HepG2 (cell line): ENCODE results near the gene MALRD1. TPM values are rescaled to one million over a fixed set of nuclear protein-coding genes. Genes with fewer than 3 reads are reported as not detected.

ENCODE experiments used
- ATAC-seq: fragments of 200-7000 bp; cut with Tn5 transposase; 3 replicates; pipeline ENCODE4 v1.9.1; 2020; ENCODE audit warnings: mild to moderate bottlenecking, moderate library complexity
- BruUV-seq: library from RNA; stranded (reverse); fragments of 400-500 nt; replicated peaks from 2 replicates; lab custom pipeline; 2021; lab: Mats Ljungman, UMichigan
- CTCF ChIA-PET: fragments of 300-600 bp; formaldehyde crosslinking; extraction: SDS; loops from one replicate; lab custom pipeline; 2021; ENCODE audit warnings: low total read pairs, inconsistent platforms, low intra/inter-chr PET ratio; lab: Yijun Ruan, JAX
- POLR2A ChIA-PET: fragments of 350-600 bp; sonication (Branson Sonifier 250); formaldehyde crosslinking; loops from one replicate; lab custom pipeline; 2020; ENCODE audit warnings: antibody characterized with exemption, inconsistent platforms; lab: Yijun Ruan, JAX
- DNase-seq: peaks from one replicate; pipeline ENCODE4 v3.0.0-alpha.2; 2015; ENCODE audit warnings: low spot score
- FAIRE-seq: peaks from 3 replicates; lab custom pipeline; 2011; peaks lifted over from hg19 to GRCh38; lab: Jason Lieb, UNC
- H2AFZ ChIP-seq: one replicate; pipeline ENCODE4 v1.6.1; 2011; ENCODE audit warnings: low read length, inconsistent platforms
- H3K27ac ChIP-seq: fragments of 300-600 bp; 3 replicates; pipeline ENCODE4 v1.8.0; 2011; ENCODE audit warnings: mixed run types, mild to moderate bottlenecking, mixed read lengths, low read length, inconsistent platforms; ENCODE audit not compliant: insufficient read depth; ENCODE audit errors: extremely low read length
- H3K27me3 ChIP-seq, 2 experiments: fragments of 200-600 bp in 1 of 2; 2 replicates in 1 of 2; 3 replicates in 1 of 2; pipeline versions ENCODE4 v1.6.0 to v1.8.0; 2011; ENCODE audit warnings: low read length in 2 of 2, mild to moderate bottlenecking in 2 of 2, moderate library complexity in 2 of 2, inconsistent platforms in 1 of 2; ENCODE audit not compliant: insufficient read depth in 2 of 2, control insufficient read depth in 1 of 2
- H3K36me3 ChIP-seq, 2 experiments: fragments of 200-600 bp in 1 of 2; replicated peaks in 1 of 2; 2 replicates in 1 of 2; 3 replicates in 1 of 2; pipeline versions ENCODE4 v1.5.1 to v1.8.0; 2011; ENCODE audit warnings: low read length in 2 of 2, inconsistent platforms in 1 of 2; ENCODE audit not compliant: insufficient read depth in 2 of 2, control insufficient read depth in 1 of 2
- H3K4me1 ChIP-seq: 2 replicates; pipeline ENCODE4 v1.5.1; 2012; ENCODE audit warnings: low read length, inconsistent platforms; ENCODE audit not compliant: insufficient read depth
- H3K4me2 ChIP-seq: 2 replicates; pipeline ENCODE4 v1.6.0; 2011; ENCODE audit warnings: low read depth, low read length, inconsistent platforms
- H3K4me3 ChIP-seq, 3 experiments: fragments of 200-600 bp in 1 of 3; sonication (generic), shearing (Covaris generic) in 1 of 3; replicated peaks in 1 of 3; 2 replicates each; pipeline ENCODE4 v1.5.1; 2011 to 2016; ENCODE audit warnings: low read length in 3 of 3, inconsistent platforms in 2 of 3, low read depth in 2 of 3, mild to moderate bottlenecking in 2 of 3, control low read depth in 1 of 3, mixed read lengths in 1 of 3; ENCODE audit not compliant: insufficient read depth in 1 of 3
- H3K79me2 ChIP-seq: one replicate; pipeline ENCODE4 v1.6.1; 2011; ENCODE audit warnings: low read length, inconsistent platforms; ENCODE audit not compliant: insufficient read depth
- H3K9ac ChIP-seq: 2 replicates; pipeline ENCODE4 v1.6.0; 2011; ENCODE audit warnings: mild to moderate bottlenecking, low read depth, low read length, inconsistent platforms; ENCODE audit not compliant: insufficient read depth
- H3K9me3 ChIP-seq: 2 replicates; pipeline ENCODE4 v1.5.1; 2012; ENCODE audit warnings: mild to moderate bottlenecking, low read length
- H4K20me1 ChIP-seq: 2 replicates; pipeline ENCODE4 v1.6.0; 2011; ENCODE audit warnings: inconsistent platforms, mild to moderate bottlenecking, low read length, moderate library complexity; ENCODE audit not compliant: insufficient read depth
- ARHGAP35 ChIP-seq: sonication (generic); formaldehyde crosslinking; IDR thresholded peaks from 2 replicates; pipeline ENCODE4 v1.9.0; 2022; ENCODE audit warnings: mild to moderate bottlenecking, inconsistent platforms, moderate library complexity, missing genetic modification reagents, borderline replicate concordance
- HMGXB3 ChIP-seq: sonication (generic); formaldehyde crosslinking; IDR thresholded peaks from 2 replicates; pipeline ENCODE4 v1.4.0; 2020; ENCODE audit warnings: missing genetic modification reagents, borderline replicate concordance
- PAX8 ChIP-seq: sonication (generic); formaldehyde crosslinking; IDR thresholded peaks from 2 replicates; pipeline ENCODE4 v1.8.0; 2022; ENCODE audit warnings: mild to moderate bottlenecking, missing genetic modification reagents, borderline replicate concordance
- SOX6 ChIP-seq, 2 experiments: fragments of 450-650 bp in 1 of 2; sonication (generic) in 1 of 2; formaldehyde crosslinking in 1 of 2; IDR thresholded peaks; 2 replicates each; pipeline versions ENCODE4 v1.4.0 to v1.6.1; 2017 to 2020; ENCODE audit warnings: antibody characterized with exemption in 1 of 2, mild to moderate bottlenecking in 1 of 2, missing genetic modification reagents in 1 of 2
- SP2 ChIP-seq: sonication (generic); formaldehyde crosslinking; IDR thresholded peaks from 2 replicates; pipeline ENCODE4 v1.5.1; 2020; ENCODE audit warnings: mild to moderate bottlenecking, missing genetic modification reagents
- TAF1 ChIP-seq: sonication (generic); formaldehyde crosslinking; IDR thresholded peaks from 2 replicates; pipeline ENCODE4 v1.4.0; 2020; ENCODE audit warnings: missing genetic modification reagents
- WIZ ChIP-seq: sonication (generic); formaldehyde crosslinking; IDR thresholded peaks from 2 replicates; pipeline ENCODE4 v1.5.1; 2020; ENCODE audit warnings: mild to moderate bottlenecking, missing genetic modification reagents
- YEATS2 ChIP-seq: sonication (generic); formaldehyde crosslinking; IDR thresholded peaks from 2 replicates; pipeline ENCODE4 v1.4.0; 2020; ENCODE audit warnings: missing genetic modification reagents, borderline replicate concordance
- ZBTB10 ChIP-seq: sonication (generic); formaldehyde crosslinking; IDR thresholded peaks from 2 replicates; pipeline ENCODE4 v1.4.0; 2020; ENCODE audit warnings: missing genetic modification reagents, borderline replicate concordance
- ZNF18 ChIP-seq: sonication (generic); formaldehyde crosslinking; IDR thresholded peaks from 2 replicates; pipeline ENCODE4 v1.8.0; 2022; ENCODE audit warnings: mild to moderate bottlenecking, missing genetic modification reagents; ENCODE audit not compliant: insufficient replicate concordance
- ZNF501 ChIP-seq: sonication (generic); formaldehyde crosslinking; IDR thresholded peaks from 2 replicates; pipeline ENCODE4 v1.5.1; 2020; ENCODE audit warnings: mild to moderate bottlenecking, moderate library complexity, missing genetic modification reagents
- ZNF678 ChIP-seq: sonication (generic); formaldehyde crosslinking; IDR thresholded peaks from 2 replicates; pipeline ENCODE4 v1.4.0; 2020; ENCODE audit warnings: mild to moderate bottlenecking, missing genetic modification reagents
- ZSCAN9 ChIP-seq: IDR thresholded peaks from 2 replicates; pipeline ENCODE4 v1.6.1; 2016; ENCODE audit warnings: borderline replicate concordance
- ZUFSP ChIP-seq: sonication (generic); formaldehyde crosslinking; IDR thresholded peaks from 2 replicates; pipeline ENCODE4 v1.9.0; 2021; ENCODE audit warnings: missing genetic modification reagents, mild to moderate bottlenecking, borderline replicate concordance
- WGBS: methylation state at CpG from one replicate; pipeline ENCODE4 v1.1.6; 2017; ENCODE audit warnings: low lambda C conversion rate; 5-methylcytosine and 5-hydroxymethylcytosine counted together
- in situ Hi-C: cut with HindIII; loops from 2 replicates; pipeline ENCODE4 v1.10.0; 2017; ENCODE audit warnings: low pct_unique_long_range_greater_than_20kb; ENCODE audit not compliant: extremely low pct_ligation_motif_present
- intact Hi-C: fragments of 100-400 bp; cut with micrococcal nuclease; formaldehyde crosslinking; loops from one replicate; pipeline ENCODE4 v1.10.0; 2022; ENCODE audit not compliant: unreplicated experiment
- polyA plus RNA-seq, 8 experiments: library from polyadenylated mRNA; depleted of rRNA in 3 of 8; stranded (reverse) in 7 of 8; unstranded in 1 of 8; fragments of >200 nt; fragmentation: Illumina TruSeq in 4 of 8; extraction: Trizol in 4 of 8; gene quantifications; 2 replicates each; pipeline versions ENCODE4 v1.2.1 to v1.2.3, GENCODE V29; 2011 to 2016; ENCODE audit warnings: low read depth in 4 of 8, missing spikeins in 1 of 8, mixed read lengths in 1 of 8; ENCODE audit not compliant: insufficient read depth in 1 of 8
- total RNA-seq, 5 experiments: library from RNA; depleted of rRNA; stranded (reverse); fragments of >200 nt; fragmentation: Illumina TruSeq; extraction: Trizol; gene quantifications; 2 replicates each; pipeline ENCODE4 v1.2.3, GENCODE V29; 2016; ENCODE audit warnings: low read depth in 1 of 5

MALRD1 gene
- total and polyA plus RNA-seq, 2 of the 13 experiments (the other 11 are each of a cell fraction or from before 2014, with no cell fraction given): 5.7 to 15.4 TPM

DNA sequence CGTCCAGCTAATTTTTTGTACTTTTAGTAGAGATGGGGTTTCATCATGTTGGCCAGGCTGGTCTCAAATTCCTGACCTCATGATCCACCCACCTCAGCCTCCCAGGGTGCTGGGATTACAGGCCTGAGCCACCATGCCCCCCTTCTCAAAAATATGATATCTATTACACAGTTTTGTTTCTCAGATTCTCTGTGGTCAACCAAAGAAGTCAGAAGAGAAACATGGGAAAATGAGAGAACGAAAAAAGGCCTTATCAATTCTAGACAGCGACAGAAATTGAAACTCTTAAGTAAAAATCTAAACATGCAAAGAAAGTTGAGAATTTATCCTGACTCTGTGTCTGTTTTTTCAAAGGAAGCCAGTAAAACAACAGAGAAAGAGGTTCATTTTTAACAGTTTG is 483.8 kb downstream of the MALRD1 start:
- Histone ChIP-seq H3K4me1 (no peaks in the 10 kb centered on the region), H3K79me2 (no peaks in the 10 kb centered on the region), H3K9ac (no peak overlapping the region), H3K9me3 (no peaks in the 10 kb centered on the region), H2AFZ (no peak overlapping the region), H3K36me3 (no peaks in the 10 kb centered on the region), H3K27ac (no peak overlapping the region), H3K27me3 (no peaks in the 10 kb centered on the region), H4K20me1 (no peaks in the 10 kb centered on the region), H3K4me2 (no peak overlapping the region), H3K4me3 (no peak overlapping the region)
- CTCF ChIA-PET: no interaction called here
- POLR2A ChIA-PET: no interaction called here
- 54% methylated on average over 3 of the region's 3 CpGs for WGBS
- BruUV-seq: no TSS peak
- FAIRE-seq (no peak), ATAC-seq (no peak), DNase-seq (no peak)
- in situ Hi-C loops: no loop called here
- intact Hi-C loops: no loop called here
- no peak for TF ChIP-seq TAF1 (CRISPR knock-in tag)
- TF ChIP-seq ZNF18: no peak
- no peak for TF ChIP-seq ZBTB10 (CRISPR knock-in tag)
- TF ChIP-seq ZSCAN9 (CRISPR knock-in tag): no peak
- TF ChIP-seq SOX6 (IDR thresholded peaks at IDR 0.05): no peak
- no peak for TF ChIP-seq SOX6 (CRISPR knock-in tag; IDR thresholded peaks at IDR 0.05)
- TF ChIP-seq SP2 (CRISPR knock-in tag): no peak
- no peak for TF ChIP-seq ZUFSP
- no peak for TF ChIP-seq HMGXB3 (CRISPR knock-in tag)
- TF ChIP-seq WIZ (CRISPR knock-in tag): no peak
- TF ChIP-seq PAX8 (CRISPR knock-in tag): no peak
- TF ChIP-seq ZNF501: no peak
- no peak for TF ChIP-seq ZNF678 (CRISPR knock-in tag)
- TF ChIP-seq ARHGAP35: no peak
- no peak for TF ChIP-seq YEATS2 (CRISPR knock-in tag)
